ENCODE results near the gene ARL5C. TPM values are rescaled to one million over a fixed set of nuclear protein-coding genes. Genes with fewer than 3 reads are reported as not detected.

The ARL5C gene
- total RNA-seq, 1 donor from 2014 or later = not detected

DNA sequence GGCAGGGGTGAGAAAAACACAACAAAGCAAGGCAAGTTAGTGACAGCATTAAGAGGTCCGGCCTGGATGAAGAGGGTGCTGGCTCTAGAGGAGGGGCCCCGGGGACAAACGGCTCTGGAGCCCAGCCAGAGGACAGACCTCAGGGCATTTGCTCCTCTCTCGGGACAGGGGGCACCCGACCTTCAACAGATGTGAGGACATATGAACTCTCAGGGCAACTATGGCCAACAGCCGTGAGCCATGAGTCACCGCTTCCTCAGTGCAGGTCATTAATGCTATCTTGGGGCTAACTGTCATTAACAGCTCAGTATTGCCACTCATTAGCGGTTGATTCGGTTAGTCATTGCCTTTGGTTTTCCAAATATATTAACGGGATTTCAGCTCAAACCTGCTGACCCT lies 9.7 kb upstream of the ARL5C start:
- Histone ChIP-seq H3K27me3 (no peaks in the 10 kb centered on the region), H3K9me3 (ENCODE audit: low read depth) (no peaks in the 10 kb centered on the region), H3K27ac (no peak overlapping the region), H3F3A (ENCODE audit: low read depth) (peaks cover 5% of the 10 kb centered on the region), H3K4me2 (no peak overlapping the region), H3K79me2 (ENCODE audit: low read depth) (no peaks in the 10 kb centered on the region), H2AFZ (replicated peaks) (no peak overlapping the region), H3K9ac (no peak overlapping the region), H4K20me1 (ENCODE audit: low read depth) (no peaks in the 10 kb centered on the region), H3K4me1 (no peaks in the 10 kb centered on the region), H3K36me3 (no peaks in the 10 kb centered on the region), H3K4me3 (no peak overlapping the region)
- Mint-ChIP-seq H3K4me1 (peaks cover 11% of the 10 kb centered on the region), H3K4me3 (no peak overlapping the region), H3K9me3 (no peaks in the 10 kb centered on the region), H3K36me3 (peaks cover 13% of the 10 kb centered on the region), H3K27me3 (ENCODE audit: insufficient read depth, low read depth) (no peaks in the 10 kb centered on the region), H3K27ac (no peak overlapping the region)
- DNase-seq (ENCODE audit: low spot score) = no peak
- TF ChIP-seq EZH2 (IDR thresholded peaks at IDR 0.05) = no peak
- no peak for TF ChIP-seq EZH2phosphoT487 (IDR thresholded peaks at IDR 0.05)
- TF ChIP-seq, protein P1, sequence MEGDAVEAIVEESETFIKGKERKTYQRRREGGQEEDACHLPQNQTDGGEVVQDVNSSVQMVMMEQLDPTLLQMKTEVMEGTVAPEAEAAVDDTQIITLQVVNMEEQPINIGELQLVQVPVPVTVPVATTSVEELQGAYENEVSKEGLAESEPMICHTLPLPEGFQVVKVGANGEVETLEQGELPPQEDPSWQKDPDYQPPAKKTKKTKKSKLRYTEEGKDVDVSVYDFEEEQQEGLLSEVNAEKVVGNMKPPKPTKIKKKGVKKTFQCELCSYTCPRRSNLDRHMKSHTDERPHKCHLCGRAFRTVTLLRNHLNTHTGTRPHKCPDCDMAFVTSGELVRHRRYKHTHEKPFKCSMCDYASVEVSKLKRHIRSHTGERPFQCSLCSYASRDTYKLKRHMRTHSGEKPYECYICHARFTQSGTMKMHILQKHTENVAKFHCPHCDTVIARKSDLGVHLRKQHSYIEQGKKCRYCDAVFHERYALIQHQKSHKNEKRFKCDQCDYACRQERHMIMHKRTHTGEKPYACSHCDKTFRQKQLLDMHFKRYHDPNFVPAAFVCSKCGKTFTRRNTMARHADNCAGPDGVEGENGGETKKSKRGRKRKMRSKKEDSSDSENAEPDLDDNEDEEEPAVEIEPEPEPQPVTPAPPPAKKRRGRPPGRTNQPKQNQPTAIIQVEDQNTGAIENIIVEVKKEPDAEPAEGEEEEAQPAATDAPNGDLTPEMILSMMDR (IDR thresholded peaks at IDR 0.05) = no peak

DNA sequence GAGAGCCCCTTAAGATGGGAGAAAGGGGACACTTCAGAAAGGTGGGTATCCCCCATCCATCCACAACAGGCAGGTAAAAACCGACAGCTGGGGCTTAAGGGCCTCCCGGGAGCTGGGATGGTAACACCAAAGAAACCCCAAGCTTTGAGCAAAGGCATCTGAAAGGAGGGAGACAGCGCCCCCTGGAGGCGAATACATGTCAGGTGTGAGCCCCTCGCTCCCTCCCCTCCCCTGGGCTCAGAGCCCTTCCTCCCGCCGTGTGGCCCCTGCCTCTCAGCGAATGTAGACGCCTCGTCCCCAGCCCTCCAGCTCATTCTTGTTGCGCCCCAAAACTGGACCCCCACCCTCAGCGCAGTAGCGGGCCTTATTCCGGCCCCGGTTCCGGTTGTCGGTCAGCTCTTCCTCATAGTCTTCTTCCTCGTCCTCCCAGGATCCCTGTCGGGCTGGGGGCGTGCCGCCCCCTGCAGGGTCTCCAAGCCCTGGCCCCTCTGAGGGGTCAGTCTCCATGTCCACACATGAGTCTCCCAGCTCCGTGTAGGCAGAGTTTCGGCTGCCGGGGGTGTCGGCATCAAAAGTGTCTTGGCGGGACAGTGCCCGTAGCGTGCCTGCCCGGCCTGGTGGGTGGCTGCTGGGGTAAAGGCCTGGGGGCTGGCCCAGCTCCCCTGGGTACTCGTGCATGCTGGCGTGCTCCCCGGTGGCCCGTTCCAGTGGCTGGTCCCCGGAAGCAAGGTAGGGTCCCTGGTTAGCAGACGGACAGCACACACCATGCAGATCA lies 9.1 kb upstream of the ARL5C start:
- H3K4me1 Mint-ChIP-seq = peaks cover 11% of the 10 kb centered on the region
- no peak overlapping the region for H2AFZ ChIP-seq (replicated peaks)
- no peaks in the 10 kb centered on the region for H3K27me3 ChIP-seq
- H3F3A ChIP-seq (ENCODE audit: low read depth) = peaks cover 5% of the 10 kb centered on the region
- H4K20me1 ChIP-seq (ENCODE audit: low read depth) = no peaks in the 10 kb centered on the region
- DNase-seq (ENCODE audit: low spot score) = peak; percentile 93
- H3K4me3 ChIP-seq = no peak overlapping the region
- H3K27me3 Mint-ChIP-seq (ENCODE audit: insufficient read depth, low read depth) = no peaks in the 10 kb centered on the region
- H3K9me3 Mint-ChIP-seq = no peaks in the 10 kb centered on the region
- no peaks in the 10 kb centered on the region for H3K36me3 ChIP-seq
- H3K4me3 Mint-ChIP-seq = no peak overlapping the region
- no peaks in the 10 kb centered on the region for H3K79me2 ChIP-seq (ENCODE audit: low read depth)
- H3K27ac Mint-ChIP-seq = no peak overlapping the region
- peak overlapping the region; percentile 47 for H3K4me2 ChIP-seq
- no peaks in the 10 kb centered on the region for H3K4me1 ChIP-seq
- H3K9me3 ChIP-seq (ENCODE audit: low read depth) = no peaks in the 10 kb centered on the region
- peaks cover 13% of the 10 kb centered on the region for H3K36me3 Mint-ChIP-seq
- no peak overlapping the region for H3K27ac ChIP-seq
- TF ChIP-seq, protein P1 (IDR thresholded peaks at IDR 0.05) = peak; percentile 85
- no peak for TF ChIP-seq EZH2phosphoT487 (IDR thresholded peaks at IDR 0.05)
- no peak overlapping the region for H3K9ac ChIP-seq

DNA sequence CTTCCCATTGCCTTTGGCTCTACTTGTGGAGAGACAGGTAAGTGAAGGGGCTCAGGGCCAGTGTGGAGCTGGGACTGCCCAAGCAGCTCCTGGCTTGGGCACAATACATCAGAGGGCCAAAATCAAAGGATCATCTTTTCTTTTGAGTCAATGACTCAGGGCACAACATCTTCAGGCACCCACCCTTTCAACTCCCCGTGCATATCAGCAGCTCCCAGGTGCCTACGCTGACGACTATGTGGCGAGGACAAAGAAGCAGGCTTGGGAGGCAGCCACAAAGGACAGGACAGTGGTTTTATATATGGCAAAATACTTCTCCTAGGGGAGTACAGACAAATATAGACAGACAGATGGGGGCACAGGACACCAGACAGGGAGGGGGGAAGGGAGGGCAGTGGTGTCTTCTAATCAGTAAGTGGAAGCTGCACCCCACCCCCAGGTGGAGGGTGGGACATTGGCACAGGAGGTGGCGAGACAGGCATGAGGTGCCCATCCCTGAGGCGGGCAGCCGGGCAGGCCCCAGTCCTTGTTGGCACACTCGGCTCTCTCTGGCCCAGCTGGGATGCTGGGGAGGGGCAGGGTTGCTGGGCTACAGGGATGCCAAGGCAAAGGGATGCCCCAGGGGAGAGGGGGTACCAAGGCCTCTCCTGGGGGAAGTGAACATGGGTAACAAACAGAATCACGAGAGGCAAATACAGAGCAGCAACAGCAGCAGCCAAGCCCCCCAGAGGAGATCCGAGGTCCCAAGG lies 7.7 kb upstream of the ARL5C start:
- Mint-ChIP-seq H3K27me3 (ENCODE audit: insufficient read depth, low read depth) (no peaks in the 10 kb centered on the region), H3K27ac (no peak overlapping the region), H3K36me3 (peaks cover 13% of the 10 kb centered on the region), H3K4me3 (no peak overlapping the region), H3K4me1 (peaks cover 14% of the 10 kb centered on the region), H3K9me3 (peaks cover 3% of the 10 kb centered on the region)
- Histone ChIP-seq H2AFZ (replicated peaks) (no peak overlapping the region), H3K9me3 (ENCODE audit: low read depth) (no peaks in the 10 kb centered on the region), H4K20me1 (ENCODE audit: low read depth) (no peaks in the 10 kb centered on the region), H3K4me1 (no peaks in the 10 kb centered on the region), H3K79me2 (ENCODE audit: low read depth) (no peaks in the 10 kb centered on the region), H3F3A (ENCODE audit: low read depth) (peaks cover 3% of the 10 kb centered on the region), H3K36me3 (no peaks in the 10 kb centered on the region), H3K4me3 (no peak overlapping the region), H3K27ac (no peak overlapping the region), H3K4me2 (no peak overlapping the region), H3K9ac (no peak overlapping the region), H3K27me3 (no peaks in the 10 kb centered on the region)
- DNase-seq (ENCODE audit: low spot score) = no peak
- TF ChIP-seq EZH2phosphoT487 (IDR thresholded peaks at IDR 0.05) (no peak), EZH2 (IDR thresholded peaks at IDR 0.05) (no peak)
- TF ChIP-seq, protein P1 (IDR thresholded peaks at IDR 0.05) = no peak
